ENCODE measurements around the gene CRABP1.

Gene CRABP1

DNA sequence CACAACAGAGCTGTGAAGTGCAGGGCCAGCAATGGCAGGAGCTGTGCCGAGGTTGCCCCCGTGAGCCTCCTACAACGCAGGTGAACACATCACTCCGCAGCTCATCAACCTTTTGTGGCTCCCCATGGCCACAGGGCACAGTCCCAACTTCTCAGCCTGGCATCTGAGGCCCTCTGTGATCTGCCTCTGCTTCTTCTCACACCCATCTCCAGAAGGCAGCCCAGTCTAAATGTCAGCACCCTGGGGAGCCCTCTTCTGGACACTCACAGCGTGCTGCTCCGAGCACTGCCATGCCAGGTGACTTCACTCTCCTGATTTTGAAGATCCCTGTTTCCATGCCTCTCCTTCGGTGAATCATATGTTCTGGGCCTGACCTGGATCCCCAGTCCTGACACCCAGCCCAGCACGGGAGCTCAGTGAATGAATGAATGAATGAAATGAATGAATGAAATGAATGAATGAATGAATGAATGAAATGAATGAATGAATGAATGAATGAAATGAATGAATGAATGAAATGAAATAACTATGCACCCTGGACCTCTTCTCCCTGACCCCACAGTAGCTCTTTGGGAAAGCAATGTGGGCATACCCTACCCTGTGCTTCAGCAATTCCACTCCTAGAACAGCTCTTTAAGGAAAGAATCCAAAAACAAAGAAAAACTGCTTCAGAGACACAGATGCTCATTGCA, 22.9 kb upstream of the CRABP1 start:
- no peak for DNase-seq

DNA sequence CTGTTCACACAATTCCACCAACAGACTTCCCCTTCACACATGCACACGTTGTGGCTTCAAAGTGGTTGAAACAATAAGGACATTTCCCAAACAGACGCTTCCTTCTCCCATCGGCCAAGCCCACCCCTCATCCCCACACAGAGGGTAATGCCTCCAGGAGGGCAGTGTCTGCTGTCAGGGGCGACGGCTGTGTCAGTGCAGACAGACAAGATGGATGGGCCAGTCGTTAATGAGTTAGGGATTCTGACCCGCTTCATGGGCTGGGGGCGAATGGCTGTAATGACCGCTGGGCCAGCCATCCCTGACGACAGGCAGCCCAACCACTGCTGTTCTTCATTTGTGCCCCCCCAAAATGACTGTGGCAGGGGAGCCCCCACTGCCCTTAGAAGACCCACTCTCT, 20.6 kb upstream of the CRABP1 start:
- no peak for DNase-seq

DNA sequence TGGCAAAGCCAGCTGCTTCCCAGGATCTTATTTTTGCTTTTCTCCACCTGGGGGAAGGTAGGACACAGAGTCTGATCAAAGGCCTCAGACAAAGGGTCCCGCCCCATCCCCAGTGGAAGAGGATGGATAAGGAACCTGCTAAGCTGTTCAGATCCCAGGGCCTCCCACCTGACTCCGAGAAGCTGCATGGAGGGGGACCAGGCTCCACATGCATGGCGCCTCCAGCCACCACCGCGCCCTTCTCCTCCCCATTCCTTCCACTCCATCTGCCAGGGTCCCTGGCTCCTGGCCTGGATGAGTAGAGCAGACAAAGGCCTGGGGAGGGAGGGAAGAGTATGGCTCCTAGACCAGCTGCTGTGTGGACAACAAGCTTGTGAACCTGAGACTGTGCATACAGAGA, 20.0 kb upstream of the CRABP1 start:
- DNase-seq, result no peak

DNA sequence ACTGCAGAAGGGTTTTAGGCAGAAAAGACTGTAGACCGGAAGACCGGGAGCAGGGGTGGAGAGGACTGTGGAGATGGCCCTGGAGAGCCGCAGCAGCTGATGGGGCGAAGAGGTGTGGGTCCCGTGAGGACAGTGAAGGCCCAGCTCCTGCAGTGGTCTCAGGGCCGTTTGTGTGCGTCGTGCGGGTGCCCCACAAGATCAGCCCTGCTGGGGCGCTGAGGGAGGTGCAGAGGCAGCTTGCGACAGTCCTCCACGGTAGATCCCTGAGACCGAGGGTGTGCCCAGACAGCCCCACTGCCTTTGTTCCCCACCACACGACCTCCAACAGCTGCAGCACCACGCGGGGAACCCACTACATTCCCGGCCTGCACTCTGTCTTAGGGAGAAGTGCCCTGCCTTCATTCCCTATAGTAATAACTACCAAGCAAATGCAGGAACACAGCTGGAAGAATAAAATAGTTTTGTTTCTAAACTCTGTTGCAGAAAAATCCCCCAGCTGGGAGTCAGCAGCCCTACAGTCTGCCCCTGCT, 19.0 kb upstream of the CRABP1 start:
- DNase-seq, result no peak

DNA sequence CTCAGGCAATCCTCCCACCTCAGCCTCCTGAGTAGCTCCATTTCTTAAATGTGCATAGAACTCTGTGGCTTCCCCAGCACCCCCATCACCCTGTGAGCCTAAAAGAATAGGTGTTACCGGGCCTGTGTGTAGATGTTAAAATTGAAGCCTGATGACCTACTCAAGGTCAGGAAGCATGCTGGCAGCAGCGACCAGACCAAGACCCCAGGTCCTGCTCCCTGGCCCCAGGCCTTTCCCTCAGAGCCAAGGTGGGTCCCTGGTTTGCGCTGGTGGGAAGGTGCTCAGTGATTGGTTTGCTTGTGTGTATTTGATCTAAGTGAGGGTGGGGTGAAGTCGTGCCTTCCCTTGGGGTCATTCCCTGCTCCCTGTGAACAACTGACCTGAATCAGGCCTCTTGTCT, 18.4 kb upstream of the CRABP1 start:
- no peak for DNase-seq

DNA sequence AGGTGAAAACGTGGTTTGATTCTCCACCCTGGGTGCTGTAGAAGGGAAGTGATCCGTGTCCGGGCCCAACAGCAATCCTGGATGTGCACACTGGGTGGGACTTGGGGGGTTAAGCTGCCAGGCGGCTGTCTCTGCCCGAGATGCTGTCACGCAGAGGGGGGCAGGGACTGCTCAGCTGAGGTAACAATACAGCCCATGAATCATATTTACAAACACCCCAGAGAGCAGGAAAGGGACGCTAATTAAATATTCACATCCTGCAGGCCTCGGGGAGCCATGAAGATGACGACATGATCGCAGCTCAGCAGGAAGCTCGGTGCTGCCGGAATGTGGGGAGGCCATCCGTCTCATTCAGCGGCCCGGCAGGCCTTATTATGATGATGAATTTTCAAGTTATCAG, 17.9 kb upstream of the CRABP1 start:
- no peak for DNase-seq

DNA sequence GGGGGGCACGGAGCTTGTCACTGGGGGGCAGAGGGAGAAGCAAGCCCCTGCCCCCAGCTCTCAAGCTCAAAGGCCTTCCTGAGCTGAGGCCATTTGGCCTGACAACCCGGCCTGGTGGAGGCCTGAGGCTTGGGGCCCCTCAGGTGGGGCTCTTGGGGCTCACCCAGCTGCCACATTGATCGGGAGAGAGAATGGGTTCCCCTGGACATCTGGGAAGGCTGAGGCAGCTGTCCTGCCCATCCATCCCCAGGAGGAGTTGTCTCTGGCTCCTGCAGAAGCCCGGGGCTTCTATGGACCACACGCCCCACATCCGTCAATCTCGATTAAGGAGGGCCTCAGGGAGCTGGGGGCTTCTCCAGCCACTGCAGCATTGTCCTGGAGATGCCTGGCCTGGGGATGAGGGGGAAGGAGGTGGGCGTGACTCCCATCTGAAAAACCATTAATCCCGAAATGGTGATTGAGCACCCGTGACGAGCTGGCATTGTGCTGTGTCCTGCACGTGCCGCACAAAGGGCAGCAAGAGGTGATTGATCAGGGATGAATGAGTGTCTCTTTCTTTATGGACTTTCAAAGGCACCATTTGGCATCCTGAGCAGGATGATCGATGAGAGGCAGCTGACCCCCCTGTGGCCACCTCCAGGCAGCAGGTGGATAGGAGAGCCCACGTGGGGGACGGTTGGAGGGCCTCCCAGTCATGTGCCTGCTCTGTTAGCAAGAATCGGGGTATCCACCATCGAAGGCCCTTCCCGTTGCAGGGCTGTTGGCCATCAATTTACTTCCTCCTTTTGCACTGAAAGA, 17.2 kb upstream of the CRABP1 start:
- no peak for DNase-seq

DNA sequence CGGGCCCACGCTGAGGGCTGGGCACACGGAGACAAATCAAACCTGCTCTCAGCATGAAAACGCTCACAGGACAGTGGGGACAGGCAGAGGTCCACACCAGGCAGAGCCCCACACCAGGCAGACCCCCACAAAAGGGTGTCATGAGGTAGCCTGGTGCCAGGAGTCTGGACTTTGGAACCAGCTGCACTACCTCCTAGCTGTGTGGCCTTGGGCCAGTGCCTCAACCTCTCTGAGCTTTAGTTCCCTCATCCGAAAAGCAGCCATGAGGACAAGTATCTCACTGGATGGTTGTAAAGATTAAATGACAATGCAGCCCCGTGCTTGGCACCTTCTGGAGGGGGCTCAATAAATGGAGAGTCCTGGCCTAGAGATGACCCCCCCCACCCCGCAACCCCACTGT, 16.5 kb upstream of the CRABP1 start:
- no peak for DNase-seq

DNA sequence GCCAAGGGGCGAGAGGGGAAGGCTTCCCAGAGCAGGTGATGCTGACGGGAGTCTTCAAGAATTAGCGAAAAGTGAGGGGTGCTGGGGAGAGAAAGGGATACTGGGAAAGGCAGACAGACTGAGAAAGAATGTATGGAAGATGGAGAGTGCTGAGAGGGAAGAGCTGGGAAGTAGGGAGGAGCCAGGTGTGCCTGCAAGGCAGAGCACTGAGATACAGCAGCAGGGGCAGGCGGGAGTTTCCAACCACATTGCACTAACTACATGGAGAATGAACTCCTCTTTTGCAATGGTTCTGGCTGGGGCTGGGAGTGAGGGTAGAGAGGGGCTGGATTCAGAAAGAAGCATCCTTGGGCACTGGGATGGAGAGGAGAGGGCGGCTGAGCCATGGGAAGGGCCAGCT, 16.0 kb upstream of the CRABP1 start:
- DNase-seq, result no peak

DNA sequence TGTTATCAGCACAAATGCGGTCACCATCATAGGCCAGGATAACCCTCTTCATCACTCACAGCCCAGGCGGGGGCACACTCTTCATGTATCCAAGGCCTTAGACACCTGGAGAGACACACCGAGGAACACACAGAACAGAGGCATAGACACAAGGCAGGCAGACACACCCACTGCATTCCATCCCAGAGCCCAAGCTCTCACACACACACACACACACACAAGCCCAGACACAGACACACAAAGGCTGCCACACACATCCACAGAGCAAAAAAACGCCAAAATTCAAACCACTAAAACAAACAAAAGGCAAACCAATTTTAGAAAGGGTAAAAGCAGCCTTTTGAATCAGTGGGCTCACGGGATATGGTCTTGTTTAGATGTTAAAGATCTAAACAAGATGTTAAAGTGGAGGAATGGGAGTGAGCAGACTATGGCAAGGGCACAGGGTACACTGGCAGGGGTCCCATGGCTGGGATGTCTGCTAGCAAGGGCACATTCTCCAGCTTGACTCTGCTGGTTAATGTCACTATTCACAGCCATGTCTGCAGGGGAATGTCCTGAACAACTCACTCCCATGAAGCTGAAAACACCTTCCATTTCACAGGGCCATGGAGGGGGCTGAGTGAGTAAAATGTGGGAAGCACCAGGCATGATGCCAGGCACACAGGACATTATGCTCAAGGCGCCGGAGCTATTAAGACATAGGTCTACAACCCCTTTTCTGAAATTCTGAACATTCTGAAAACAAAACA, 14.9 kb upstream of the CRABP1 start:
- no peak for DNase-seq

DNA sequence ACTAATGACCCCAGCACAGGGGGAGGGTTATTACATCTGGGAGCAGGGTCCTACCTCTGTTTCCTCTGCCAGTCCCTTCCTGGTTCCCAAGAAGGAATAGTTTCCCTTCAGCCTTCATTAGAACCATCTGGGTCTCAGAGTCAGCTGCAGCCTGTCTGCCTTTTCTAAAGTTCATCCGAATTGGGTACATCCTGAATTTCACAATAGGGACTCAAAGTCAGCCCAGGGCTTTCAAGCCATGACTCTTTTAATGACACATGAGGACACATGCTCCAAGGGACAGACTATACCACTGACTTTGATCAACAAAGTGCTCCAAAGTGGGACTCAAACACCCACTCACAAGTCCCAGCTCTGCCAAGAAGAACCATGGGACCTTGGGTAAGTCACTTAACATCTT, 12.7 kb upstream of the CRABP1 start:
- no peak for DNase-seq

DNA sequence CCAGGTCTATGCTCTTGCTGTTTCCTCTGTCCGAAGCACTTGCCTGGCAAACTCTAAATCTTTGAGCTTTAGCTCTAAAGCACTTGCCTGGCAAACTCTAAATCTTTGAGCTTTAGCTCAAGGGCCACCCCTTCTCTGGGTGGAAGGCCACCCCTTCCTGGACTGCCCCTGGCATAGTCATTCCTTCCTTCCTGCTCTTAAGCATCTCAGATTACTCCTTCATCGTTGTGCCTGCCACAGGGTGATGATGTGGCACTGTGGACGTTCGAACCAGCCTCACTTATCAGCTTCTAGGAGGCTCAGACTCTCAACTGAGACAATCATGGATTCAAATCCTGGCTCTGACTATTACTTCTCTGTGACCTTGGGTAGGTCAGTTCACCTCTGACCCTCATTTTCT, 10.5 kb upstream of the CRABP1 start:
- no peak for DNase-seq

DNA sequence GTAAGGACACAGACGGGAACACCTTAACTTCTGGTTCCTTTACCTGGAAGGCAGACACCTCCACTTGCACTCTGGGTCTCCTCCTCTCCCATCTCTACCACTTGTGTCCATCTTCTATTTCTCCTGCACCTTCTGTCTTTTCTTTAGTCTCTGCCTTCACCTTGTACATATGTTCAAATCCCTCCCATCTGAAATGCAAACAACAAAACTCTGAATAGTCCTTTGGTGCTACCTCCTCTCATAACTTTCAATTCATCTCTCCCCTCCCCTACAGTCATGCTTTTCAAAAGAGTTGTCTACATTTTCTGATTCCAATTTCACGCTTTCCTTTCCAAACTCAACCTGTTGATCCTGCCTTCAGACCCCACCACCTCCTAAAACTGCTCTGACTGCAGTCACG, 5.3 kb upstream of the CRABP1 start:
- no peak for DNase-seq

DNA sequence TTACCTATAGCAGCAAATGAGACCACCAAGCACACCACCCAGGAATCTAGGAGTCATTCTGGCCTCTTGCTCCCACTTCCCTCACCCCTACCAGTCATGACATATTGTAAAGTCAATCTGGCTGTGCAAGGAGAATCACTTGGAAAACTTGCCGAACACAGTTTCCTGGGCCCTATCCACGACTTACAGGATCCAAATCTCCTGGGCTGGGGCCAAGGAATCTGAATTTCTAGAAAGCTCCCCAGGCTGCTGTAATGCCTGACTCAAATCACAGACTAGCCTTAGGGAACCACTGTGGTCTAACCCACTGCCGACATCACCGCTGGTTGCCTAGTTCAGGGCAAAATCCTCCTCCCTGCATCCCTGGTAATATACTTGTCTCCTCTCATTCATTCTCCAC, 4.2 kb upstream of the CRABP1 start:
- no peak for DNase-seq

DNA sequence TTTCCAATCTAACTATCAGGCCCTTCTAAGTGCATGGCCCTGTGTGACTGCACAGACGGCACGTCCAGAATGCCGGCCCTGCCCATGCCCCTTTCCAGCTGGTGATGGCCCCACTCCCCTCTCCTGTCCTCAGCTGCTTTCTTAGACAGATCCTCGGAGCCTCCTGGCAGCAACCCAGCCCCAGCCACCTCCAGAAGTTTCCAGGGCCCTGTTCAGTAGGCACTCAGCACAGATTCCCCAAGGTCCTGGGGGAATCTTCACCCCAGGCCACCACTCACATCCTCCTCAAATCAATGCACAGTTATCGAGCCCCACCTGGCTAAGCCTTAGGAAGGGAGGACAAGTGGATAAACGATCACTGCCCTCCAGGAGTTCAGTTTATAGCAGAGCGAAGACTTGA, 1.4 kb upstream of the CRABP1 start:
- no peak for DNase-seq

DNA sequence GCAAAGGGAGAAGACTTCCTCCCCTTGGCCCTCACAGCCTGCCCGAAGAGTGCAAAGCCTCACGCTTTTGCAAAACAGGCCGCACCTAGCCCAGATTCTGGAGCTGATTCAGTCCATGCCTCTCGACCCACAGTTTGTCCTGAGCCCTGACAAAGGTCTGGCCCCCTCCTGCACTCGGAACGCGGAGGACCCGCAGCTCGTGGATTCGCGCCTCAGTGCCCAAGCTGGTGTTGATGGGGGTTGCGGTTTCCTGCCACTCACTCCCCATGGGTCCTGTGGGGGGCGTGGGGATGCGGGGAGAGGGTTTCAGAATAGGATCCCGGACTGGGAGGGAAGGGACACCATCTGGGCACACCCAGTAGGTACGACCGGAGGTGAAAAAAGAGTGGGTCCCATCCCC, 594 bp upstream of the CRABP1 start:
- DNase-seq, result no peak

DNA sequence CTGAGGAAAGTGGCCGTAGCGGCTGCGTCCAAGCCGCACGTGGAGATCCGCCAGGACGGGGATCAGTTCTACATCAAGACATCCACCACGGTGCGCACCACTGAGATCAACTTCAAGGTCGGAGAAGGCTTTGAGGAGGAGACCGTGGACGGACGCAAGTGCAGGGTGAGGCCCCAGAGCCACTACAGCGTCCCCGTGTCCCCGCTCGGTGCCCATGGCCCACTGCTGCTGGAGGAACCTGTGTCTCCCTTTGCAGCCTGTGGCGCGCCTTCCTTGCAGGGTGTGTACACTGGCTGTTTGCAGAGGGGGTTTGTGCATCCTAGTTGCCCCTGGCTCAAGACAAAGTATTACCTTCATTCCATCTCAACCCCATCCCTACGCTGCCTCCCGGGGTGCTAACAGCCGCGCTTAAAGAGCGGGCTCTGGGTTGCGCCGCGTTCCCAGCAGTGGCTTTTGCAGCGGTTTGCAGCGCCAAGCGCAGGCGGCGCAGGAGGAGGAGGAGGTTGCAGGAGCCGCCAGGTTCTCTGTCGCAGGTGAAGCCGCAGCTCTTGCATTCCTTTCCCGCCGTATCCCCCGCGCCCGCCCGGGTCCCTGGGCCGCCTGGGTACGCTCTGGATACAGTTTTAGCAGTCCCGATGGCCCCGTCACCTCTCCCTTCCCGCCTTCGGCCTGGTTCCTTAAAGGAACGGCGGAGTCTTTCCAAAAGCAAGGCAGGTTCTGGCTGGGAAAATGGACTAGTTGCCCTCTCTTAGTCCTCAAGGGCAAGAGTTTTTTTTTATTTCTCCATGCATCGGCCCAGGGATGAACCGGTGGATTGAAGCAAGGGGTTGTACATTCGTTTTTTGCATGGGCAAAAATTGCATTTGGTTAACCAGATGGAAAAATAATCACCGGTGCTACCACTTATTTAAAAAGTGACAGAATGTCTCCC, 1.2 kb downstream of the CRABP1 start:
- no peak for DNase-seq

DNA sequence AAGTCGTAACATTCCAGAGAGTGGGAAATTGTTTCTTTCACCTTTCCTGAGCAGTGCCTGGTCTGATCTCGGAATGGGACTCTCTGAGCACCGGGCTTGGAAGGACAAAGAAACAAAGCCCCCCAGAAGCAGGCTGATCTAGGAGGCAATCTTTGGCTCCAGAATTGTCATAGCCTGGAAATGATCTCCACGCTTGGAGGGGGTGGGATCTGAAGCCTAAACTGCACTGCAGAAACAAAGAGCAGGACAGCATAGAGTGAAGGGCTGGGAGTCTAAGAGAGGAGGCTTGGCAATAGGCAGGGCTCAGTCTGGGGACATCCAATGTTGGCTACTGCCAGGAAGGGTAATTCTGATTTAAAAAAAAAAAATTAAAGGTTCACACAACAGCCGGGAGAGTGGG, 1.9 kb downstream of the CRABP1 start:
- no peak for DNase-seq

DNA sequence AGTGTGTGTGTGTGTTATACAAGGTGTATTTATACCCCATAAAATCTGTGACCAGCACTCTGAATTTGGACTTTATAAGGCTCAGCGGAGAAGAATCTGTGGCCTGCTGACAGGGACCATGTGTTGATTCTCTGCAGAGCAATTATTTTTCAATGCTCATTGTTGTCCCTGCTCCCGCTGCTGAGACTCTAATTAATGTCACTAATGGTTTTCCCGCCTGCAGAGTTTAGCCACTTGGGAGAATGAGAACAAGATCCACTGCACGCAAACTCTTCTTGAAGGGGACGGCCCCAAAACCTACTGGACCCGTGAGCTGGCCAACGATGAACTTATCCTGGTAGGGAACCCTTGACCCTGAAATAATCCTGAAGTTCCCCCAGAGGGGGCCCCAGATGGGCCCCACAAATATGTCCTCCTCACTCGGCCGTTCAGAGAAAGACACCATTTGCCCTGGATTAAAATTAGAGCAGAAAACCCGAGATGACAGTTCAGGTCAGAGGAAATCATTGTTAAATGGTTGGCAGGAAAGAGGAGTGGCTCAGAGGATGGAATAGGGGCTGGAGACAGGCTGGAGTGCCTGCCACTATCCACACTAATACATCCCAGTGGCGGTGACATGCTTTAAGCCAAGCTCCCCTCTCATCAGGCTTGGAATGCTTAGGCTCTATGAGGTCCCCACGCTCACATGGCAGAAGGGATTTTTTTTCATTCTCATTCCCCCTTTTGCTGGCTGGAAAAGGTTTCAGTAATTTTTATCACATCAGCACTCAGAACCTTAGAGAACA, 3.3 kb downstream of the CRABP1 start:
- no peak for DNase-seq

DNA sequence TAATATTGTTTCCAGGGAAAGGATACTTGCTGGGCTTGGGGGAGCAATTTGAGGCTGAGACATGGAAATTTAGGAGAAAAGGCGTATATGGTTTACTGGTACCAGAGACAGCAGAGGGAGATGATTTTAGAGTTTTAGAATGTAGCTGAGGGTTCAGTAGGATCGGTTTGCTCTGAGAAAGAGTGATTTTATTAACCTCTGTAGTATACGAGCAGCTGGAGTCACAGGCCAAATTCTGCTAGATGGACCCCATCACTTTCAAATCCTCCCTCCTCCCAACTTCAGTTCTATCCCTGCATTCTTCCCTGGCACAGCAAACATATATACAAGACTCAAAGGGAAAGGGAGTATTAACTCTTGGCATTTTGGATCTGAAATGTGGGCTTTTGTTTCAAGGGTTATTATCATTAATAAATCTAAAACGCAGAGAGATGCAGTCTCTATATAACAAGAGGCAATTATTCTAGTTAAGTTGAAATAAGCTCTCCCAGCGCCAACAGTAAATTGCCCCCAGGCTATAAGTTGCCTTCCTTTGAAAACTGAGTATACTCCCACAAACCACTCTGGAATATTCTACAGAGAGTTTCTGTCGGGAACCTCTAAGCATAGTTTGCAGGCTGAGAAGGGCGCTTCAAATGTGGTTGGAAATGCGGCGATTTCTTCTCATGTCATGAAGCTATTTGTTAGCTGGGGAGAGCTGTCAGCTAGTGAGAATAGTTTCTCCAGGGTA, 5.4 kb downstream of the CRABP1 start:
- DNase-seq, result no peak
